ENCODE results near the gene ARHGAP44. TPM values are rescaled to one million over a fixed set of nuclear protein-coding genes. Genes with fewer than 3 reads are reported as not detected.

Gene ARHGAP44
- total RNA-seq, 2 donors from 2014 or later, result 46.3 to 51.5 TPM

GRCh38 chr17:12883472-12883871 lies 94.2 kb downstream of the ARHGAP44 start:
- intact Hi-C loops (cut with DNase I), result no loop called here
- no peaks in the 10 kb centered on the region for H3K4me1 ChIP-seq
- no peak overlapping the region for H3K9ac ChIP-seq (ENCODE audit: low read depth in 2 of 2, low read length in 2 of 2)
- no peak overlapping the region for H3K27ac ChIP-seq
- H3K36me3 ChIP-seq, result no peaks in the 10 kb centered on the region
- DNase-seq, result no peak
- H3K9me3 ChIP-seq, result no peaks in the 10 kb centered on the region
- no peaks in the 10 kb centered on the region for H3K27me3 ChIP-seq
- H3K4me3 ChIP-seq, result no peak overlapping the region
- TF ChIP-seq CTCF (IDR thresholded peaks at IDR 0.05), result no peak

GRCh38 chr17:12887088-12887487 lies 97.8 kb downstream of the ARHGAP44 start:
- Histone ChIP-seq H3K4me3 (no peak overlapping the region), H3K27ac (no peak overlapping the region), H3K9ac (ENCODE audit: low read depth in 2 of 2, low read length in 2 of 2) (no peak overlapping the region), H3K27me3 (no peaks in the 10 kb centered on the region), H3K4me1 (no peaks in the 10 kb centered on the region), H3K36me3 (no peaks in the 10 kb centered on the region), H3K9me3 (no peaks in the 10 kb centered on the region)
- no peak for TF ChIP-seq CTCF (IDR thresholded peaks at IDR 0.05)
- intact Hi-C loops (cut with DNase I), result no loop called here
- no peak for DNase-seq

GRCh38 chr17:12896180-12896785 lies 107.0 kb downstream of the ARHGAP44 start:
- H3K27ac ChIP-seq, result no peak overlapping the region
- no peaks in the 10 kb centered on the region for H3K4me1 ChIP-seq
- H3K27me3 ChIP-seq, result no peaks in the 10 kb centered on the region
- H3K4me3 ChIP-seq, result no peak overlapping the region
- TF ChIP-seq CTCF (IDR thresholded peaks at IDR 0.05), result no peak
- H3K9ac ChIP-seq (ENCODE audit: low read depth in 2 of 2, low read length in 2 of 2), result no peak overlapping the region
- no peak for DNase-seq
- intact Hi-C loops (cut with DNase I), result no loop called here
- no peaks in the 10 kb centered on the region for H3K36me3 ChIP-seq
- H3K9me3 ChIP-seq, result no peaks in the 10 kb centered on the region

- DNase-seq, result no peak
- no peaks in the 10 kb centered on the region for H3K4me1 ChIP-seq
- H3K9ac ChIP-seq (ENCODE audit: low read depth in 2 of 2, low read length in 2 of 2), result no peak overlapping the region
- H3K36me3 ChIP-seq, result no peaks in the 10 kb centered on the region
- TF ChIP-seq CTCF (IDR thresholded peaks at IDR 0.05), result no peak
- intact Hi-C loops (cut with DNase I), result no loop called here
- no peaks in the 10 kb centered on the region for H3K9me3 ChIP-seq
- no peaks in the 10 kb centered on the region for H3K27me3 ChIP-seq
- no peak overlapping the region for H3K27ac ChIP-seq
- H3K4me3 ChIP-seq, result no peak overlapping the region
Observed at GRCh38 chr17:12898110-12898509, 108.8 kb downstream of the ARHGAP44 start.

DNA sequence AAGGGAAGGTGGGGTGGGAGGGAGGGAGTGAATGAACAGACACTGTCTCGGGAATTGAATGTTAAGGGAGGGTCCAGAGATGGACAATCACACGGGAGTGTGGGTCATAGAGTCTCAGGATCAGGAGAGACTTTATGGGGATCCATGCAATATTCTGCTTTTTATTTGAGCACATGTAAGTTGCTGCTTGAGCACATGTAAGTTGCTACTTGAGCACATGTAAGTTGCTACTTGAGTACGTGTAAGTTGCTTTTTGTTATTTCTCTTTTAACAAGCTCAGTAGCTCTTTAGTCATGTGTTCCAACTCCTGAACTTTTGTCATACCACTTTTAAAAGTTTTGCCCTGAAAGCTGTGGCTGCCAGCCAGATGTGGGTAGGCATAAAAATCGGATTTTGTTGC lies 110.3 kb downstream of the ARHGAP44 start:
- no peak for DNase-seq
- Histone ChIP-seq H3K27ac (no peak overlapping the region), H3K36me3 (no peaks in the 10 kb centered on the region), H3K9me3 (no peaks in the 10 kb centered on the region), H3K27me3 (no peaks in the 10 kb centered on the region), H3K9ac (ENCODE audit: low read depth in 2 of 2, low read length in 2 of 2) (no peak overlapping the region), H3K4me3 (no peak overlapping the region), H3K4me1 (no peaks in the 10 kb centered on the region)
- intact Hi-C loops (cut with DNase I), result no loop called here
- TF ChIP-seq CTCF (IDR thresholded peaks at IDR 0.05), result no peak
